Calu3 (cell line): ENCODE results near the gene ABCG1. TPM values are rescaled to one million over a fixed set of nuclear protein-coding genes. Genes with fewer than 3 reads are reported as not detected.

Source experiments
- BruUV-seq: library from RNA; stranded (reverse); fragments of 400-500 nt; replicated peaks from 2 replicates; lab custom pipeline; 2021; lab: Mats Ljungman, UMichigan
- CTCF ChIA-PET: fragments of 300-600 bp; sonication (Branson Sonifier 250); formaldehyde crosslinking; loops from one replicate; lab custom pipeline; 2022; ENCODE audit warnings: antibody characterized with exemption; lab: Charles Lee
- DNase-seq: peaks from one replicate; pipeline ENCODE4 v3.0.0; 2022
- H3K27ac Mint-ChIP-seq: one replicate; pipeline ENCODE4 v1.8.0; 2022; ENCODE audit warnings: mixed read lengths; ENCODE audit not compliant: unreplicated experiment
- H3K27me3 Mint-ChIP-seq: one replicate; pipeline ENCODE4 v1.8.0; 2022; ENCODE audit warnings: mixed read lengths; ENCODE audit not compliant: unreplicated experiment
- H3K36me3 Mint-ChIP-seq: one replicate; pipeline ENCODE4 v1.8.0; 2022; ENCODE audit warnings: mild to moderate bottlenecking, moderate library complexity, mixed read lengths; ENCODE audit not compliant: insufficient read depth, unreplicated experiment
- H3K4me1 Mint-ChIP-seq: one replicate; pipeline ENCODE4 v1.8.0; 2022; ENCODE audit warnings: mild to moderate bottlenecking, low read depth, mixed read lengths; ENCODE audit not compliant: unreplicated experiment
- H3K4me3 Mint-ChIP-seq: one replicate; pipeline ENCODE4 v1.8.0; 2022; ENCODE audit warnings: mild to moderate bottlenecking, low read depth, moderate library complexity, mixed read lengths; ENCODE audit not compliant: unreplicated experiment
- H3K9me3 Mint-ChIP-seq: one replicate; pipeline ENCODE4 v1.8.0; 2022; ENCODE audit warnings: low read depth, mixed read lengths; ENCODE audit not compliant: unreplicated experiment
- CTCF ChIP-seq: fragments of 200-600 bp; IDR thresholded peaks from one replicate; pipeline ENCODE4 v1.8.0; 2022; ENCODE audit warnings: antibody characterized with exemption; ENCODE audit not compliant: unreplicated experiment
- intact Hi-C: fragments of 100-400 bp; cut with micrococcal nuclease; formaldehyde crosslinking; loops from one replicate; pipeline ENCODE4 v1.10.0; 2022; ENCODE audit not compliant: unreplicated experiment
- total RNA-seq: library from RNA; stranded (reverse); gene quantifications from 2 replicates; pipeline ENCODE4 v1.2.3, GENCODE V29; 2022

The ABCG1 gene
- total RNA-seq, 1 experiment from 2014 or later = 0.19 TPM

- CTCF ChIA-PET = no interaction called here
- BruUV-seq = no TSS peak
- Mint-ChIP-seq H3K27ac (no peak overlapping the region), H3K9me3 (no peaks in the 10 kb centered on the region), H3K4me1 (peaks cover 22% of the 10 kb centered on the region), H3K36me3 (no peaks in the 10 kb centered on the region), H3K4me3 (no peak overlapping the region), H3K27me3 (peaks cover 10% of the 10 kb centered on the region)
- no peak for TF ChIP-seq CTCF
- DNase-seq = no peak
- intact Hi-C loops = loop anchor here (5.0 kb wide), 1 partner anchor 84 kb away; no protein-coding TSS in a partner anchor
These were observed 46.1 kb upstream of the ABCG1 start for GRCh38 chr21:42172596-42173483.

DNA sequence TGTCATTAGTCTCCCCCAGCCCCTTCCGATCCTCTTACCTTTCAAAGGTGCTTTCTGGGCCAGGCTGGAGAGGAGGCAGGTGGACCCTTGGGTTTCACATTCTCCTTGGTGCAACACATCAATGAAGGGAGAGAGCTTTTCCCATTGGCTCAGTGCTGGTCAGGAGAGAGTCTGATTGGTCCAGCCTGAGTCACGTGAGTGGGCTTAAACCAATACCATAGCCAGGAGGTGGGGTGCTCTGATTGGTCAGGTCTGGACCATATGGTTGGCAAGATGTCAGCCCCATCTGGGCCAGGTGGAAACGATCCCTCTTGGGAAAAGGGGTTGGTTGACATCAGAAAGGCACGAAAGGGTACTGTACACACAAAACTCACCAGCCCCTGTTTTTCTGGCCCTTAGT, 44.8 kb upstream of the ABCG1 start:
- Mint-ChIP-seq H3K4me1 (peaks cover 22% of the 10 kb centered on the region), H3K36me3 (no peaks in the 10 kb centered on the region), H3K9me3 (no peaks in the 10 kb centered on the region), H3K4me3 (no peak overlapping the region), H3K27me3 (peaks cover 23% of the 10 kb centered on the region), H3K27ac (no peak overlapping the region)
- CTCF ChIA-PET = no interaction called here
- DNase-seq = no peak
- no peak for TF ChIP-seq CTCF
- BruUV-seq = no TSS peak
- intact Hi-C loops = loop anchor here (5.0 kb wide), 1 partner anchor 83 kb away; no protein-coding TSS in a partner anchor

DNA sequence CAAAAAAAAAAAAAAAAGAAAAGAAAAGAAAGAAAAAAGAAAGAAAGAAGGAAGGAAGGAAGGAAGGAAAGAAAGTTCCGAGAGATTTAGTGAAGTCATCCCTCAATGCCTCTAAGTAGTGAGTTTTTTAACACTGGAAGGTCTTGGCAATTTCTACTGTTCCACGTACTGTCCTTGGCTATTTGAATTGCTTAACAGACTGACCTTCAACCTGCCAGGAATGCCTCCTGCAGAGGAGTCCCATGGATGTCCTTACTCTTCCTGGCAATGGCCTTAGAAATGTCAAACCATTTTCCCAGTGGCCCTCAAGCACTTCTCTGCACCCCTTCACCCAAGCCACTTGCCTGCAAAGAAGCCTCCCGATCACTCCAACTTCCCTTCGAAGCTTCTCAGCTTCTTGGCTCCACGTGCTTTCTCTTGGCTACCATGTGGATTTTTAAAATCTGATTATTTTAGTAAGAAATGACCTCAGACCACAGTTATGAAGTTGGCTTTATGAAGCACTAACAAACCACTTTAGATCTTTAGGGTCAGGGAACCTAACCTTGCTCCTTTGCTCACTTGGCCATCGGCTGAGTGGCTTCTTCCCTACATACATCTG, 43.7 kb upstream of the ABCG1 start:
- CTCF ChIA-PET = no interaction called here
- Mint-ChIP-seq H3K9me3 (no peaks in the 10 kb centered on the region), H3K27me3 (peaks cover 23% of the 10 kb centered on the region), H3K4me1 (peaks cover 14% of the 10 kb centered on the region), H3K4me3 (no peak overlapping the region), H3K27ac (no peak overlapping the region), H3K36me3 (no peaks in the 10 kb centered on the region)
- no peak for TF ChIP-seq CTCF
- intact Hi-C loops = no loop called here
- DNase-seq = no peak
- no TSS peak for BruUV-seq

DNA sequence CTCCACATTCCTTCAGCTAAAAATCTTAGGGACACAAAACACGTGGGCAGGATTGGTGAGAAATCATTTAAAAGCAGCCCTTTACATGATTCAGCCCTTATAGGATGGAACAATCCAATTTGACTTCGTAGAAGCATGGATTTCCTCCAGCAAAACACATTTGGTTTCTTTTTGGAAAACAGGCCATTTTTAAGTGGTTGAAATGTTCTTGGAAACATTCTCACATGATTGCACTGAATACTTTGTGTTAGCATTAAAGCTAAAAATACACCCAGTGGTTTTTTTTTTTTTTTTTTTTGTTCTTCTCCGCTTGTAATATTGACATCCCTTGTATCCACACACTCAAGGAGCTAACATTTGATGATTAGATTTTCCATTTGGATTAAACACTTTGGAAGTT, 42.1 kb upstream of the ABCG1 start:
- no peak for TF ChIP-seq CTCF
- peaks cover 23% of the 10 kb centered on the region for H3K27me3 Mint-ChIP-seq
- no peak for DNase-seq
- no peaks in the 10 kb centered on the region for H3K36me3 Mint-ChIP-seq
- intact Hi-C loops = no loop called here
- H3K9me3 Mint-ChIP-seq = no peaks in the 10 kb centered on the region
- no TSS peak for BruUV-seq
- no peak overlapping the region for H3K27ac Mint-ChIP-seq
- no peaks in the 10 kb centered on the region for H3K4me1 Mint-ChIP-seq
- H3K4me3 Mint-ChIP-seq = no peak overlapping the region
- CTCF ChIA-PET = no interaction called here
